Ishikawa (cell line): ENCODE data around the gene HSD17B1.

Experiments
- CEBPB ChIP-seq: IDR thresholded peaks from 2 replicates; pipeline ENCODE4 v1.6.1; 2012
- CREB1 ChIP-seq: IDR thresholded peaks from 2 replicates; pipeline ENCODE4 v1.6.1; 2012; ENCODE audit warnings: low read depth
- EGR1 ChIP-seq: IDR thresholded peaks from 2 replicates; pipeline ENCODE4 v1.6.1; 2012
- EP300 ChIP-seq: IDR thresholded peaks from 2 replicates; pipeline ENCODE4 v1.6.1; 2012; ENCODE audit warnings: borderline replicate concordance
- FOXM1 ChIP-seq: IDR thresholded peaks from 2 replicates; pipeline ENCODE4 v1.6.1; 2012; ENCODE audit warnings: low read depth, borderline replicate concordance
- MAX ChIP-seq: IDR thresholded peaks from 2 replicates; pipeline ENCODE4 v1.6.1; 2012
- NFIC ChIP-seq: IDR thresholded peaks from 2 replicates; pipeline ENCODE4 v1.6.1; 2012
- RAD21 ChIP-seq: IDR thresholded peaks from 2 replicates; pipeline ENCODE4 v1.6.1; 2012; ENCODE audit warnings: low read depth
- REST ChIP-seq: IDR thresholded peaks from 2 replicates; pipeline ENCODE4 v1.6.1; 2012; ENCODE audit warnings: low read depth, mild to moderate bottlenecking
- TAF1 ChIP-seq: IDR thresholded peaks from 2 replicates; pipeline ENCODE4 v1.6.1; 2012; ENCODE audit warnings: low read depth, mild to moderate bottlenecking
- TCF12 ChIP-seq: IDR thresholded peaks from 2 replicates; pipeline ENCODE4 v1.6.1; 2012; ENCODE audit warnings: low read depth
- TEAD4 ChIP-seq: IDR thresholded peaks from 2 replicates; pipeline ENCODE4 v1.6.1; 2012
- USF1 ChIP-seq: IDR thresholded peaks from 2 replicates; pipeline ENCODE4 v1.6.1; 2012
- YY1 ChIP-seq: IDR thresholded peaks from 2 replicates; pipeline ENCODE4 v1.6.1; 2012; ENCODE audit warnings: low read depth
- ZBTB7A ChIP-seq: IDR thresholded peaks from 2 replicates; pipeline ENCODE4 v1.6.1; 2012; ENCODE audit warnings: low read depth

The HSD17B1 gene

DNA sequence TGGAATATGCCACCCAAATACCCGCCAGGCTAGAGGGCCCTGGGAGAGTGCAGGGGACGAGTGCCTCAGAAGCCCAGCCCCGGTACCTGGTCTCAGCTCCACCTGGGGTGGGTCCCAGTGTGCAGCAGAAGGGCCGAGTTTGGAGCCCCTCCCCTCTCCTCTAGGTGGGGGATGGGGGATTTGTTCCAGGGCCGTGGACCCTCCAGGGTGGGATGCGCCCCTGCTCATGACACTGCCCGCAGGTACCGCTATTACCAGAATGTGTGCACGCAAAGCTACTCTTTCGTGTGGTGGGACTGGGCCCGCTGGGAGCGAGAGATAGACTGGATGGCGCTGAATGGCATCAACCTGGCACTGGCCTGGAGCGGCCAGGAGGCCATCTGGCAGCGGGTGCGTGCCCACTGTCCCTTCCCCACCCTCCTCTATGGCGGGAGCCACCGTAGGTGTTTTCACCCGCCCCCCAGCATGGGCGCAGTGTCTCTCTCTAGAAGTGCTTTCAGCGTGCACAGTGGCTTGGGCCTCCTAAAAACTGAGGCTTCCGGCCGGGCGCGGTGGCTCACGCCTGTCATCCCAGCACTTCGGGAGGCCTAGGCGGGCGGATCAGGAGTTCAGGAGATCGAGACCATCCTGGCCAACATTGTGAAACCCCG, 15.4 kb upstream of the HSD17B1 start:
- TF ChIP-seq REST, result no peak
- TF ChIP-seq TAF1, result no peak
- no peak for TF ChIP-seq EGR1
- no peak for TF ChIP-seq NFIC
- no peak for TF ChIP-seq CREB1

GRCh38 chr17:42537826-42538451, 14.8 kb upstream of the HSD17B1 start:
- TF ChIP-seq NFIC, result no peak
- TF ChIP-seq TEAD4, result no peak
- TF ChIP-seq ZBTB7A, result no peak
- TF ChIP-seq CREB1, result no peak
- no peak for TF ChIP-seq CEBPB

DNA sequence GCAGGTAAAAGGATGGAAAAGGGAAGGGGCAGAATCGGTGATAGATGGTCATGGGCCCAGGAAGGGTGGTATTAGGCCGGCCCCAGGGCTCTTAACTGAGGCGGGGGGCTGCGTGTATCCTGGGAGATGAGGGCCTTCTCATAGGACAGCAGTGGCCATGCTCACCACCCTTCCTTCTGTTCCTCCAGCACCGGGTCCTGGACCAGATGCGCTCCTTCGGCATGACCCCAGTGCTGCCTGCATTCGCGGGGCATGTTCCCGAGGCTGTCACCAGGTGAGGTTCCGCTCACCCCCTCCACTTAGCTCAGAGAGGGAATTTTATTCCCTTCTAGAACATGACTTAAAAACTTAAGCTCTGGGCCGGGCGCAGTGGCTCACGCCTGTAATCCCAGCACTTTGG, 14.2 kb upstream of the HSD17B1 start:
- no peak for TF ChIP-seq ZBTB7A
- TF ChIP-seq NFIC, result no peak
- TF ChIP-seq RAD21, result no peak
- no peak for TF ChIP-seq FOXM1
- no peak for TF ChIP-seq REST
- no peak for TF ChIP-seq CEBPB
- no peak for TF ChIP-seq TAF1
- no peak for TF ChIP-seq USF1
- no peak for TF ChIP-seq TCF12
- no peak for TF ChIP-seq EP300
- no peak for TF ChIP-seq YY1
- TF ChIP-seq MAX, result no peak
- no peak for TF ChIP-seq CREB1
- TF ChIP-seq EGR1, result no peak
- no peak for TF ChIP-seq TEAD4

DNA sequence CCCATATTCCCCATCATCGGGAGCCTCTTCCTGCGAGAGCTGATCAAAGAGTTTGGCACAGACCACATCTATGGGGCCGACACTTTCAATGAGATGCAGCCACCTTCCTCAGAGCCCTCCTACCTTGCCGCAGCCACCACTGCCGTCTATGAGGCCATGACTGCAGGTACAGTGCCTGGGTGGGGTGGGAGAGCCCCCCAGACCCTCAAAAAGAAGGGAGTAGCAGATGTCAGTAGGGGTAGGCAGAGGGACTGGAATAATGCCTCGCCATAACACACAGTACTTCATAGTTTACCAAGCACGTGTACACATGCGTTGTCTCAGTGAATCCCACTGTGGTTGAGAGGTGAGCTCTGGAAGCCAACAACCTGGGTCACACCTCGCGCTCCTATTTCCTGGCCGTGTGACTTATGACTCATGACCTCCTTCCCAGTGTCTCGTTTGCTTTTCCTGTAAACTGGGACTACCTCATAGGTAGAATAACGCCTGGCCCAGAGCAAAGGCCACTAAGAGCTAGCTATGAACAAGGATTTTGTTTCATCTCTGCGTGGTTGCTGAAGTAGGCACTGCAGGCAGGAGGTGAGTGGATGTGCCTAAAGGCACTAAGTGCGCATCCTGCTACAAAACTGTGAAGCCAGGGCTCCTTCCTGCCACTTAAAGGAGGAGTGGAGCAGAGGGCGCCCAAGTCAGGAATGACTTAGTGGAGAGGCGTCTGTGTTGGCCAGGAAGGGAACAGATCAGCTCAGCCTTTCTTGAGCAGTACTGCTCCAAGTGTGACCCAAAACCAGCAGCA, 11.5 kb upstream of the HSD17B1 start:
- TF ChIP-seq MAX (no peak), TEAD4 (no peak), ZBTB7A (no peak), NFIC (no peak), CREB1 (no peak), TCF12 (no peak), CEBPB (no peak), RAD21 (no peak), FOXM1 (no peak), EGR1 (no peak), EP300 (no peak), TAF1 (no peak), REST (no peak), YY1 (no peak)
